ENCODE data around the gene KDM4E.

GRCh38 chr11:95076981-95077380 is 51.9 kb downstream of the KDM4E start:
- TF ChIP-seq CTCF (IDR thresholded peaks at IDR 0.05) = no peak
- TF ChIP-seq EP300 (IDR thresholded peaks at IDR 0.05; ENCODE audit: low read depth) = no peak
- no peak for TF ChIP-seq POLR2A (IDR thresholded peaks at IDR 0.05)
- TF ChIP-seq POLR2AphosphoS5 (IDR thresholded peaks at IDR 0.05) = no peak

Measured in transverse colon (tissue), 4 donors.